Upper lobe of right lung (tissue), 1 donor: ENCODE data around the gene UIMC1. TPM values are rescaled to one million over a fixed set of nuclear protein-coding genes. Genes with fewer than 3 reads are reported as not detected.

Experiments
- ATAC-seq: fragments of 200-7000 bp; cut with Tn5 transposase; one replicate; pipeline ENCODE4 v1.9.1; 2020; ENCODE audit warnings: mild to moderate bottlenecking, moderate library complexity
- DNase-seq: peaks from one replicate; pipeline ENCODE4 v3.0.0-alpha.2; 2020
- H3K27ac ChIP-seq: fragments of 200-600 bp; one replicate; pipeline ENCODE4 v1.8.0; 2022
- H3K27me3 ChIP-seq: fragments of 200-600 bp; one replicate; pipeline ENCODE4 v1.8.0; 2022; ENCODE audit warnings: mild to moderate bottlenecking
- H3K36me3 ChIP-seq: fragments of 200-600 bp; one replicate; pipeline ENCODE4 v1.8.0; 2022
- H3K4me1 ChIP-seq: fragments of 200-600 bp; one replicate; pipeline ENCODE4 v1.8.0; 2022
- H3K4me3 ChIP-seq: fragments of 200-600 bp; one replicate; pipeline ENCODE4 v1.8.0; 2022; ENCODE audit warnings: mild to moderate bottlenecking
- H3K9me3 ChIP-seq: fragments of 200-600 bp; one replicate; pipeline ENCODE4 v1.8.0; 2022
- CTCF ChIP-seq: fragments of 200-600 bp; IDR thresholded peaks from one replicate; pipeline ENCODE4 v1.8.0; 2022; ENCODE audit warnings: antibody characterized with exemption
- intact Hi-C: fragments of 100-400 bp; cut with DNase I; formaldehyde crosslinking; loops from one replicate; pipeline ENCODE4 v1.11.0; 2022
- total RNA-seq: library from RNA; stranded (reverse); fragmentation: NEBNext Ultra II Directional; extraction: Animal tissue kit (Norgen Biotek cat#: 25700); gene quantifications from one replicate; pipeline ENCODE4 v1.2.1, GENCODE V29; 2021
- donor health status: DM: no; HTN: yes; CAD: no; lungs with severe emphysema.

Gene UIMC1
- total RNA-seq, 1 donor from 2014 or later = 35.4 TPM

- no peak for ATAC-seq
- Histone ChIP-seq H3K4me1 (no peaks in the 10 kb centered on the region), H3K27ac (no peak overlapping the region), H3K9me3 (no peaks in the 10 kb centered on the region), H3K27me3 (peaks cover 41% of the 10 kb centered on the region), H3K4me3 (no peak overlapping the region), H3K36me3 (no peaks in the 10 kb centered on the region)
- DNase-seq = no peak
- intact Hi-C loops = no loop called here
- no peak for TF ChIP-seq CTCF
These were observed 138.5 kb downstream of the UIMC1 start for GRCh38 chr5:176868126-176868525.

- H3K36me3 ChIP-seq = no peaks in the 10 kb centered on the region
- H3K27ac ChIP-seq = no peak overlapping the region
- ATAC-seq (no peak), DNase-seq (no peak)
- no peak for TF ChIP-seq CTCF
- peaks cover 54% of the 10 kb centered on the region for H3K27me3 ChIP-seq
- no peaks in the 10 kb centered on the region for H3K4me1 ChIP-seq
- no peaks in the 10 kb centered on the region for H3K9me3 ChIP-seq
- no peak overlapping the region for H3K4me3 ChIP-seq
- intact Hi-C loops = no loop called here
These were observed 139.8 kb downstream of the UIMC1 start for GRCh38 chr5:176866707-176867310.

DNA sequence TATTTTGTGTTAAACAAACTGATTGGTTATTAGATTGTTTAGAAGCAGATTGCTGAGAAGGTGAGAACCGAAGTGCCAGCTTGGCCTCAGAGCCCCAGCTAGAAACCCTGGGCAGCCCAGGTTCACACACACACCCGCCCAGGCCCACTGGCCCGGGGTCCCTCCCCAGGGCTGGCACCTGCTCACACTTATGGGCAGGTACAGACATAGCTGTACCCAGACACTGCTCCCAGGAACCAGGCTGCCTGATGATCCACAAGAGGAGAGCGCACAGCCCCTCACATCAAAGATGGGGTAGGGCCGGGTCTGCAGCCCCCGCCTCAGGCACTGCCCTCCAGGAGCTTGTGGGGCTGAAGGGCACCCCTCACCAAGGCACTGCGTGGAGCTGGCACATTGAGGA, 140.6 kb downstream of the UIMC1 start:
- no peak for TF ChIP-seq CTCF
- H3K9me3 ChIP-seq = no peaks in the 10 kb centered on the region
- no peak for ATAC-seq
- intact Hi-C loops = no loop called here
- no peak overlapping the region for H3K4me3 ChIP-seq
- DNase-seq = no peak
- no peaks in the 10 kb centered on the region for H3K4me1 ChIP-seq
- H3K27ac ChIP-seq = no peak overlapping the region
- H3K27me3 ChIP-seq = peaks cover 61% of the 10 kb centered on the region
- H3K36me3 ChIP-seq = no peaks in the 10 kb centered on the region

DNA sequence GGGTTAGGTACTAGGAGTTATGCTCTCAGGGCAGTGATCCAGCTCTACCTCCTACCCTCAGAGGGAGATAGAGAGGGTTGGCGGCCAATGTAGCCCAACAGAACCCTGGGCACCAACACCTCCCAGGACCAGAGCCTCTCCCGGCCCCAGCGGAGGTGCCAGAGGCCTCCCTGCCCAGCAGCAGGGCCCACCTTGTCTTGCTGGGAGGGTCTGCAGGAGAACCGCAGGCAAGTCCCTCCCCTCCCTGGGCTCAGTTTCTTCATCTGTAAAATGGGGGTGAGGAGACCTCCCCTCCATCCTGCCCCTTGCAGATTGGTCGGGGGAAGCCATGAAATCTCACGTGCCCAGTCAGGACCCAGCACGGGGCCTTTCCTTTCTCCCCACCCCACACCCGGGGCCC, 141.8 kb downstream of the UIMC1 start:
- H3K27me3 ChIP-seq = peaks cover 66% of the 10 kb centered on the region
- ATAC-seq = no peak
- no peak for TF ChIP-seq CTCF

DNA sequence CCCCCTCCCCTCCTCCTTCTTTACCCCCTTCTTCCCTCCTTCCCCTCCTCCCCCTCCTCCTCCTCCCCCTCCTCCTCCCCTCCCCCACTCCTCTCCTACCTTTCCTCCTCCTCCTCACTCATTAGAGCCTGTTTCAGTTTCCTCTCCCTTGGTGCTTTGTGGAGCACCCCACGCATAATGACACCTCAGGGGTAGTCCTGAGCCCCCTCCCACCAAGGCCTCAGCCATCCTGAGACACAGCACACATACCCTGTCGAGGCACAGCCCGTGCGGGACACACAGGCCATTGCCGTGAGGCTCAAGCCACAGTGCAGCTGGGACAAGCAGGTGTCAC, 142.8 kb downstream of the UIMC1 start:
- ATAC-seq (no peak), DNase-seq (no peak)
- Histone ChIP-seq H3K36me3 (no peaks in the 10 kb centered on the region), H3K27me3 (peaks cover 66% of the 10 kb centered on the region), H3K4me1 (no peaks in the 10 kb centered on the region), H3K27ac (no peak overlapping the region), H3K9me3 (no peaks in the 10 kb centered on the region), H3K4me3 (no peak overlapping the region)
- TF ChIP-seq CTCF = no peak
- intact Hi-C loops = no loop called here

More for the DNA sequence above, 141.8 kb downstream of the UIMC1 start:
- no peaks in the 10 kb centered on the region for H3K9me3 ChIP-seq
- no peaks in the 10 kb centered on the region for H3K36me3 ChIP-seq
- H3K4me3 ChIP-seq = no peak overlapping the region
- no peak overlapping the region for H3K27ac ChIP-seq
- intact Hi-C loops = no loop called here
- no peak for DNase-seq
- H3K4me1 ChIP-seq = no peaks in the 10 kb centered on the region
